HG02759 (cell line): ENCODE results near the gene ABO.
"Not testable (repeated sequence)": the region's sequence is repeated elsewhere in the genome, so short reads cannot be mapped to it uniquely, and the experiment has no call there.

Experiments used
- ATAC-seq: cut with Tn5 transposase; IDR thresholded peaks from one replicate; pipeline ENCODE4 v1.9.1; 2021; ENCODE audit warnings: mild to moderate bottlenecking, moderate library complexity; ENCODE audit not compliant: unreplicated experiment

ABO gene

DNA sequence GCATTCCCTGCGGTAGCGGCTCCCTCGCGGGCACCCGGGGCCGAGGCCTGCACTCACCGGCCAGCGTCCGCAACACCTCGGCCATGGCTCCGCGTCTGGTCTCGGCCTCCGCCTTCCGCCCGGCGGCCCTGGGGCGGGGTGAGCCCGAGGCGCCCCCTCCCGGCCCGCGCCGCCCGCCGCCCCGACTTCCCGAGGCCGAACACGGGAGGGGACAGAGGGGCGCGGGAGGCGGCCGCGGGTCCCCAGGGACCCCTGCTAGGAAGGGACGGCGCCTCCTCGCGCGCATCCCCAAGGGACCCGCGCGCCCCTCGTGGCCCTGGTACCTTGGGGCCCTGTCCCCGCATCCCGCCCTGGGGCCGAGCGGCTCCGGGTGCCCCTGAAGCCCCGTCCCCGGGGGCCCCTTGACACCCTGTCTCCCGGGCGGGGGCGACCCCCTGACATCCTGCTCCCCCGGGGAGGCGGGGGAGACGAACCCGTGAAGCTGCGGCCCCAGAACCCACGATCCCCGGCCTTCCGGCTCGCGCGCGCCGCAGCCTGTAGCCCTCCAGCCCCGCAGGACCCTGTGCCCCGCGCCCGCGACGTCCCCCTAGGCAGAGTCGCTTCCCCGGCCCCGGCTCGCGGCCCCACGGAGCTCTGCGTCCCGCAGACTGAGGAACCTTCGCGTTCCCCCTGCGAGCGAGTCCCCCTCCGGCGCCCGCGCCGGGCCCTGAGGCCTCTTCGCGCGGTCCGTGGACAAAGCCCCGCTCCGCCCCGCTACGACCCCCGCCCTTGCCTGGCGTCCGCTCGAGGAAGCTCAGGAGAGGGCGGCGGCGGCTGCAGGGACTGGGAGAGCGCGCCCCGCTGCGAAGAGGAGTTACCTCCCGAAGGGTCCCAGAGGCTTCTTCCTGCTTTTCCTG, at the start of gene ABO:
ABO (minus strand) TSS at position 97 of the 896 bp plus-strand sequence.
- no peak for ATAC-seq

DNA sequence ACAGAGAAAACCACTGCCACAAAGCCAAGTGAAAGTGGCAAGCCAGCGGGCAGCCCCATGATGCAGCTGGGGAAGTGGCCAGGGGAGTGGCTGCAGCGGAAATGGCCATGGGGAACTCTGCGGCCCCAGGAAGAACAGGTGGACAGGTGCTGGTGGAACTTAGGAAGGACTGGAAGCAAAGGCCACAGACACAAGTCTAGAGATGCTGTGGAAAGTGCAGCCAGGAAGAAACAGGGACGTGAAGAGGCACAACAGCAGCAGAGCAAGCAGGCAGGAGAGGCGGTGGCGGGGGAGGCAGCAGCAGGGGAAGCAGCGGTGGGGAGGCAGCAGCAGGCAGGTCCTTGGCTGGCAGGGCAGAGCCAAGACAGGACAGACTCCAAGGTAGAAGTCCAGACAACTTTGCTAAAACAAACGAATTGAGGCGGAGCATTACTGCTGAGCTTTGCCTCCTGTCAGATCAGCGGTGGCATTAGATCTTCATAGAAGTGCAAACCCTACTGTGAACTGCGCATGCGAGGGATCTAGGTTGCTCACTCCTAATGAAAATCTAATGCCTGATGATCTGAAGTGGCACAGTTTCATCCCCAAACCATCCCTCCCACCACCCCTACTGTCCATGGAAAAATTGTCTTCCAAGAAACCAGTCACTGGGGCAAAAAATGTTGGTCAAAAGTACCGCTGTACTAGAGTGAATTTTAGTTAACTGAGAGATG, 49.1 kb upstream of the ABO start:
- no peak for ATAC-seq

DNA sequence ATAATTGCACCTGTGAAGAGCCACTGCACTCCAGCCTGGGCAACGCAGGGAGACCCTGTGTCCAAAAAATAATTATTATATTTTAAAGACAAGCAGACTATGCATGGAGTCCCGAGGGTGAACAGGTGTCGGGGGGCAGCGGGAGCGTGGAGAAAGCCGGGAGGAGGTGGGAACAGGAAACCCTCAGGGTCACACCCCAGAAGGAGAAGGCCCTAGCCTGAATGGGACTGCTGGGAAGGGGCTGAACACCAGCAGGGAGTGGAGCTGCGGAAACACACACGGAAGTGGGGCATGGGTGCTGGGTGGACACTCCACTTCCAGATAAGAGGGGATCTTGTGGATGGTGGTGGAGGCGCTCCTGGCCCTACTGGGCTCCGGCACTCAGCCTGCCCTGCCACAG, 48.2 kb upstream of the ABO start:
- ATAC-seq = no peak

DNA sequence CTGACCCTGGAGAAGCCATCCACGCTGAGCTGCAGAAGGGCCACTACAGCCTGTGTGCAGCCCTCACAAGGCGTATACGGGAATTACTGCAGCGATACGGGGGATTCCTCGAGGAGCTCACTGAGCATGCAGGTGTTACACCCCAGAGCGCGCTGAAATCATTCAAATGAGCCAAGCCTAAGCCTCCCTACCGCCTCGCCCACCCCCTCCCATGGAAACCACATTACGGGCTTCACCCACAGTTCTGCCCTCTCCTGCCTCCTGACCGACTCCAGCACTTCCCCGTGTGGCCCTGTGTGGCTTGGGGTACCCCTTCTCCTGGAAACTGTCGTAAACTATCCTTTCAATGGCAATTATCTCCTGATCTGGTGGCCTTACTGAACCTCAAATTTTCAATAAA, 47.7 kb upstream of the ABO start:
- ATAC-seq = no peak

DNA sequence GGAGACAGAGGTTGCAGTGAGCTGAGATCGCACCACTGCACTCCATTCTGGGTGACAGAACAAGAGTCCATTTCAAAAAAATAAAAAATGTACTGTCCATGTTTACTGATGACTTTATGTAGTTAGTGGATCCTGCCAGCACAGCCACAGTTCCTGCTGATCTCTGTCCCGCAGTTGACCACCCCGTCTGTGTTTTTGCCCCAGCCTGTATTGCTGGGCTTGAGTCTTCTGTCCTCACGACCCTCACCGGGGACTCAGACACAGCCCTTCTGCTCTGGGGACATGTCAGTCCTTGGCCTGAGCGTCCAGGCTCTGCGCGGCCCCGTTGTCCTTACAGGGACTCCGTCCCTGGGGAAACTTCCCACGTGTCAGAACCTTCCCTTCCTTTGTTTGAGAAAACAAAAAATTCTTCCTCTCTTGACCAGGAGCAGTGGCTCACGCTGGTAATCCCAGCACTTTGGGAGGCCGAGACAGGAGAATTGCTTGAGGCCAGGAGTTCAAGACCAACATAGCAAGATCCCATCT, 46.5 kb upstream of the ABO start:
- ATAC-seq = no peak

DNA sequence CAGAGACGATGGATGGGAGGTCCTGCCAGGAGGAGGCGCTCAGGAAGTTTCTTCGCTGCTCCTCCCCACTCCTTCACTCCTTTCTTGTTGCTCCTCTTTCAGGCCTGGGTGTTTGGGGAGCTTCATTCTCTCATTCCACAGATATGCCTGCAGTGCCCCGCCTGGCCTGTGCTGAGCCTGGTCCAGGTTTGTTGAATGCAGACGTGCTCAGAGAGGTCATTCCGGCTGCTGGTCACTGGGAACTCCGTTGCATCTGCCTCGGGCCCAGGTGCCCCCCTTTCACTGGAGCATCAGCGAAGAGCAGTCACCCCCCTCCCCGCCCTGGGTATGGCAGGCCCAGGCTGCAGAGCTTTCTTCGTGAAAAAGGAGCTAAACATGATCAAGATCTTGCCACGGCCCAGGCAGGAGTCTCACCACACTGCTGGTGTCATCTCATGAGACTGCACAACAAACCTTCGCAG, 45.5 kb upstream of the ABO start:
- no peak for ATAC-seq

DNA sequence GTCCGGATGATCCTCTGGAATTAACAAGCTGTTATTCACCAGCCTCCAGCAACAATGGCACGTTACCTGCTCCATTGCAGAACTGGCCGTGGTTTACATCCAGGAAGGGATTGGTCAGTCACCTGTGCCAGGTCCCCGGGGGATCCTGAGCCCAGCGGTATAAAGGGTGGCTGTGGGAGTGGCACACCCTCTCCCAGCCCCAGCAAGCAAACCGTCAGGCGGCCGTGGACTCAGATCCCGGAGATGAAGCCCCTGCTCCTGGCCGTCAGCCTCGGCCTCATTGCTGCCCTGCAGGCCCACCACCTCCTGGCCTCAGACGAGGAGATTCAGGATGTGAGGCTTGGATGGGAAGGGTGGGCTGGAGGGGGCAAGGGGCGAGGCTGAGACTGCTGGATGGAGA, 42.5 kb upstream of the ABO start:
- ATAC-seq = not testable (repeated sequence)

DNA sequence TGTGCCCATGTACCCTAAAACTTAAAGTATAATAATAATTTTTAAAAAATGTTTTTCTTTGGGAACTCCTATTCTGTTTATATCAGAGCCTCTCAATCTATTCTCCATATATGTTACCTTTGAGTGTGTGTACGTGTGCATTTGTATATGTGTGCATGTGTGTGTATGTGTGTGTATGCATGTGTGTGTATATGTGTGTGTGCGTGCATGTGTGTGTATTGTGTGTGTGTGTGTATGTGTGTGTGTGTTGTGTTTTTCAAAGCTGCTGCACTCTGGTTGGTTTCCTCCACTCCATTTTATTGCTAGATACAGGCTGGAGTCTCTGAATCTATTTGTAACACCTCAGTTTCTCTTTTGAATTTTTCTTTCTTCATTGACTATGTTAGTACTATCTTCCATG, 41.0 kb upstream of the ABO start:
- ATAC-seq = no peak

DNA sequence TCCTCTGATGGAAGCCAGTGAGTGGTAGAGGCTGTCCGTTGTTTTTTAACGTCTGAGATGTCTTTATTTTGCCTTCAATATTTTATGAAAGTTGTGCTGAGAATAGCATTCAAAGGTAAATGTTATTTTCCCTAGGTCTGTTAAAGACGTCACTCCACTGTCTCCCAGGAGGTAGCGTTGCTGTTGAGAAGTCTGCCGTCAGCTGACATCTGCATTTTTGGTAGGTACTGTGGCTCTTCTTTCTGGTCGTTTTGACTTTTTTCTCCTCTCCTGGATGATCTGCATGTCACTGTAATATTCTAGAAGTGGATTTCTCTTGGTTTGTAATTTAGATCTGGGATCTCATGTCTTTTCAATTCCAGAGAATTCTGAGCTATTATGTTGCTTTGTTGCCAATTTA, 34.6 kb upstream of the ABO start:
- ATAC-seq = no peak

DNA sequence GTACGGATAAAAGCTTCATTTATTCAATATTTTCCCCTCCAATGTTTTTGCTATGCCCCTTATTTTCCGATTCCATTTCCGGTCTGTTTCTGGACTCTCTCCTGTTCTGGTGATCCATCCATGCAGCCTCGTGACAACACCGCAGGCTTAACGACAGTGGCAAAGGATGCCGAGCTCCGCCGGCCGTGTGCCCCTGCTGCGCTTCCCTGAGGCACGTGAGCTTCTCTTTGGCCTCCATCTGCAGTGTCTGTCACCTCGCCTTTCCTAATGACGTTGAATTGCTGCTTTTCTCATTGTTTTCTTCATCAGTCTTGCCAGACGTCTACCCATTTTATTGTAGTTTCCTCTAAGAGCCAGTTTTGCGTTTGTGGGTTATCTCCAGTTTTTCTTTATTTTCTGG, 32.3 kb upstream of the ABO start:
- ATAC-seq = no peak

DNA sequence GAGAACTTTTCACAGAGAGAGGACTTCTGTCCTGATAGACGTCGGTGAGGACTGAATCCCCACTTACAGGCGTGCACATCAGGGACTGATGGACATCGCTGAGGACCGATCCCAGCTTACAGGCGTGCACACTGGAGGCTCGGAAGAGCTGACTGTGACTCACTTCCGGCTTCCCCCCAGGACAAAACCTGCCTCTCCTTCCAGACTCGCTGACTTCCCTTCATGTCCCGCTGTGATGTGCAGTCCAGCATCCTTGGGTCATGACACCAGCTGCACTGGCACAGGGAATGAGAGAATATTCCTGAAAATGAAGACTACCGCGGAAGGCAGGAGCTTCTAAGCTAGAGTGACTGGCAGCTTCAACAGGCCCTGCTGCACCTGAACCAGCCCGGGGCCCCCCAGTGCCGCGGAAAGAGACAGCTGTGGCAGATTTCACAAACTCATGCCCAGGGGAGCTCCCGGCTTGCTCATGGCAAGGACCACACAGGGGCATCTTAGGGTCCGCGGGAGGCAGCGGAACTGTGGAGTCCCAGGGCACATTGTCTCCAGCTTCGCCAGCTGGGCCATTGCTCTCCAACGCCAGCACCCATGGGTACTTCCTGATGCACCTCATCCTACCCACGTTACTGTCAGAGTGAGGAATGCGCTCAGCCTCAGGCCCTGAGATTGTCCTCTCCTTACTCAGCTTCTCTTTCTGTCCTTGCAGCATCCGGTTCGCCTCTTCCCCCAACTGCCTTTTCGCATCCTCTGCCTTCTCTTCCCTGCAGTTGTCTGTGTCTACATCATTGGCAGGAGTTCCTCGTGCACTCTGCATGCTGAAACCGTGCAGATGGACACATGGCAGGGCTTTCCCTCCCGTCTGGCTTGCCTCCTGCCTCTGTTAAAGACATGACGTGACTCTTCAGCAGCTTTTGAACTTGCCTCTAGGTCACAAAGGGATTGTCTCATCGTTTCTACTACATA, 31.5 kb upstream of the ABO start:
- ATAC-seq = no peak

DNA sequence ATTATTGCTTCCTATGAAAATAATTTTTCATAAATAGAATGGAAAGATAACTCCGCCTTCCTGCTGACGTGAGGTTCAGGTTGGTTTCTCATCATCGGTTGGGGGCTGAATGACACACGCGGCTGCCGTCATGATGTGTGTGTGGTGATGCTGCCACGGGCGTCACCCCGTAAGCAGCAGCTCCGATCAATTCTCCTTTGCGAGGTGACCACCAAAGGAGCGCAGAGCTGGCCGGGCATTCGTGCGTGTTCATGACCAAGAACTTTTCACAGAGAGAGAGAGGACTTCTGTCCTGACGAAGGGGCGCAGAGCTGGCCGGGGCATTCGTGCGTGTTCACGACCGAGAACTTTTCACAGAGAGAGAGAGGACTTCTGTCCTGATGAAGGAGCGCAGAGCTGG, 30.7 kb upstream of the ABO start:
- no peak for ATAC-seq

DNA sequence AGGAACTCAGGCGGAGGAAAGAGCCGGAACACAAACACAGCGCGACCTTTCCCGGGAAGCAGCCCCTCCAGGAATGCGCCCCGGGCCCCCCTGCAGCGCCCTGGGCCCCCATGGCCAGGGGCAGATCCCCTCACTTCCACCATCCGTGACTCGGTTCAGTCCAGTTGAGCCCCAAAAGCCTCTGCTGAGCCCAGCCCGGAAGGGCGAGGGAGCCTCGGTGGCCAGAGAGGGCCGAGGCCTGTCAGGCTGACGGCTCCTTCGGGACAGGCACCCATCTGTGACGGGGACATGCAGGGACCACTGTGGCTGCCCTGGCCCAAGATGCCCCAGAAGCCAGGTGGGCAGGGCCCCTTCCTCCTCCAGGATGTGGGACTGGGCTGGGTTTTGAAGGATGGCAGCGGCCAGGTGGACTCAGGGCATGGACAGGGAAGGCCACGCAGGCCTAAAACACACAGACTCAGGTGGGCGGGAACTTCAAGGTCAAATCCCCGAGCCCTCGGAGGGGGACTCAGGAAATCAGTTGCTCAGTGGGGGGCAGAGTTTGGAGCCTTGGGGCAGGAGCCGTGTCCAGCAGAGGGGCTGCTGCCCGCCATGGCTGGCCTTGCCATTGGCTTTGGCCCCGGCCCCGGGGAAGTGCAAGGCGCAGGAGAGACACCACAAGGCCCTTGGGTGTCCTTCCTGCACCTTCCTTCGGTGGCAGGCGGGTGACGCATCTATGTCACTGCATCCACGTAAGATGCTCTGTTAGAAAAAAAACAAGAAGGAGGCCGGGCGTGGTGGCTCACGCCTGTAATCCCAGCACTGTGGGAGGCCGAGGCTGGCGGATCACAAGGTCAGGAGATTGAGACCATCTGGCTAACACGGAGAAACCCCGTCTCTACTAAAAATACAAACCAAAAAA, 29.7 kb upstream of the ABO start:
- ATAC-seq = no peak

DNA sequence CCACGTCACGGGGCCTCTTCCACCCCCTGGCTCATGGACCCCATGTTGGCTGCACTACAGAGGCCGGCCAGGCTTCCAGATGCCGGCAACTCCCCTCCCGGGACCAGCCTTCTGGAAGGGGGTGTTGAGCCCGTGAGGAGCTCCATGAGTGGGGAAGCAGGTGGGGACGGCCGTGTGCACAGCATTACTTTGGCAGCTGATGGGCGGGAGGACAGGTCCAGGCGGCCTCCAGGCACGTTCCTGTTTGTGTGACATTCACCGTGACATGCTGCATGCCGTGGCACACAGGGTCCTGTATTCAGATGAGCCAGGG, 29.1 kb upstream of the ABO start:
- no peak for ATAC-seq

DNA sequence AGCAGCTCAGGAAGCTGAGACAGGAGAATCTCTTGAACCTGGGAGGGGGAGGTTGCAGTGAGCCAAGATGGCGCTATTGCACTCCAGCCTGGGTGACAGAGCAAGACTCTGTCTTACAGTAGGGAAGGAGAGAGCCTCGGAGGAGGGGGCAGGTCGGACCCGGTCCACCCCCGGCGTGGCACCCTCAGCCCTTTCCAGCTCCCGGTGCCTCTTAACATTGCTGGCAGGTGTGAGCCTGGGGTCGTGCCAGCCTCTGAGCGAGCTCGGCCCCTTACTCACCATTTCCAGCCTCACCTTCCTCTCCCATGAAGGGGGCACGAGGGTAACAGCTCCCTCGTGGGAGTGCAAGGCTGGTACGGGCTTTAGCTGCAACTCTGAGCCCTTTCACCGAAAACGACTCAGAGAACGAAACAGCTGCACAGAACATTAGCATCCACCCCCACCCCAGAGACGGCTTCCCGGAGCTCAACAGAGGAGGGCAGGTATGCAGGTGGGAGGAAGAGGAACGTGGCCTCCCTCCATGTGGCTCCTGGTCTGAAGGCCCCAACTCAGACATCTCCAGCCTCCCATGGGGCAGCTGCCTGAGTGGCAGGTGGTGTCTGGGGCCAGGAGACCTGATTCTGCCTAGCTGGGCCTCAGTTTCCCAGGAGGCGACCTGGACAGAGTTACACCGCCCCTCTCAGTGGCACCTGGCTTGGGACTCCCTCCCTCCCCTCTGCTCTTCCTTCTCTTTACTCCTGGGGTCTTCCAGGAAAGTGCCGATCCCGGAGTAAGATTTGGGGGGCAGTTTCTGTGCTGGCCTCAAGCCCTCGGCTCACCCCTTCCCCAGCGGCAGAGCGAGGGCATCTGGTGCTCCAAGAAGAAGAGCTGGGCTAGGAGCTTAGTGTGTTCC, 28.5 kb upstream of the ABO start:
- ATAC-seq = no peak

DNA sequence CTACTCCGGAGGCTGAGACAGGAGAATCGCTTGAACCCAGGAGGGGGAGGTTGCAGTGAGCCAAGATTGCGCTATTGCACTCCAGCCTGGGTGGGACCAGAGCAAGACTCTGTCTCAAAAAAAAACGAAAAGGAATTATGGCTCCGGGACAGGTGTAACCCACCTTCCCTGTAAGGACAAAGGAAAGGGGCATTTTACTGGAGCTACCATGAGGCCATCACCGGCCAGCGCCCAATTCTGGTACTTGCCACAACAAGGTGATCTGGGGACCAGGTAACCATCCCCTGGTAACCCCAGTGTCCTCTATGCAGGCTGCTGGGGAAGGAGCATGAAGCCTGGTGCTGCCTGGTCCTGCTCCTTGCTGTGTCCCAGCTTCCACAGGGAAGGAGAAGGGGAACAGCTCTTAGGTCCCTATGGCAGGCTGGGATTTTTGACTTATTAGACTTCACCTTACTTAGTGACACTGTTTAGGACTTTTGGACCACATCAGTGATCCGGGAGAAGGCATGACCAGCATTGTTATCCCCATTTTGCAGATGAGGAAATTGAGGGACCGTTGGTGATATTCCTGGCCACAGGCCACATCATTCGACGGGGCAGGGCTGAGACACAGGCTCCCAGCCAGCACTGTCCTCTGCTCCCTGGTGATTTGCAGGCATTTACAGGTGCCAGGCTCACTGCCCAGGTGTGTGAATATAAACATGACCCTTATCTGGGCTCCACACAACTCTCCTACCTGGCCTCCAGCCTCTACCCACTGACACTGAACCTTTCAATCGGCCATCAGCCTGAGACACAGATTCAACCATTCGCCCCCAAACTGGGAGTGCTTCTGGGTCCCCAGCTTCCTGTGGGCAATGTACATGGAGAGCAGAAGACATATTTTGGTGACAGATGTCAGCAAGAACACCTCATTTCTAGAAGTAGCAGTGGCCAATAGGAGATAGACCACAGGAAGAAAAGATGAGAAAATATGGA, 26.5 kb upstream of the ABO start:
- ATAC-seq = no peak

DNA sequence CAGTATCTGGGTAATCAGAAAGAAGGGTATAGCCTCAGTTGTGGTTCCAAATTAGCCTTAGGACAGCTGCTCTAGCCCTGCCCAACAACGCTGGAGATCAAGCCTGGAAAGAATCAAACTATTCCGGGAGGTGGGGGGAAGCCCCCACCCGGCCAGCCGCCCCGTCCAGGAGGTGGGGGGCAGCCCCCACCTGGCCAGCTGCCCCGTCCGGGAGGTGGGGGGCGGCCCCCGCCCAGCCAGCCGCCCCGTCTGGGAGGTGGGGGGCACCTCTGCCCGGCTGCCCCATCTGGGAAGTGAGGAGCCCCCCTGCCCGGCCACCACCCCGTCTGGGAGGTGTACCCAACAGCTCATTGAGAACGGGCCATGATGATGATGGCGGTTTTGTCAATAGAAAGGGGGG, 25.0 kb upstream of the ABO start:
- ATAC-seq = not testable (repeated sequence)

DNA sequence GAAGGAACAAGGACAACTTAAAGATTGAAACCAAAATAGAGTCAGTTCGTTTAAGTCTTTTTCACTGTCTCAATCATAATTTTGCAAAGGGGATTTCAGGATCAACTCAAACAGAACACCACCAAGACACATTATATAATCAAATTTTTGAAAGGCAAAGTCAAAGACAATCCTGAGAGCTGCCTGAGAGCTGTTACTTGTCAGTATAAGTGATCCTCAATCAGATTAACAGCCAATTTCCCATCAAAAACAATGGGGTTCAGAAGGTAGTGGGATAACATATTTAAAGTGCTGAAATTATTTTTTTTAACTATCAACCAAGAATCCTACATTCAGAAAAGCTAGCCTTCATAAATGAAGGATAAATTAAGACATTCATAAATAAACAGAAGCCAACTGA, 19.3 kb upstream of the ABO start:
- no peak for ATAC-seq
